ENCODE data around the gene ATP13A1. TPM values are rescaled to one million over a fixed set of nuclear protein-coding genes. Genes with fewer than 3 reads are reported as not detected.
"Not testable (repeated sequence)": the region's sequence is repeated elsewhere in the genome, so short reads cannot be mapped to it uniquely, and the experiment has no call there.

The ATP13A1 gene
- polyA plus RNA-seq (2012; ENCODE audit: insufficient read depth, insufficient read length): 52.1 TPM

- peak; percentile 95 for DNase-seq (ENCODE audit: low read depth, low spot score)
- peak within 1 kb of the TSS; percentile 92 for H3K4me3 ChIP-seq (ENCODE audit: low read length)
Observed at GRCh38 chr19:19663256-19664120, at the start of gene ATP13A1. Gene ATP13A1 (minus strand): TSS chr19:19663676. CDS start chr19:19663666, 10 bp downstream.

- H3K4me3 ChIP-seq (ENCODE audit: low read length): no peak overlapping the region
Observed at GRCh38 chr19:19711934-19712828, 48.7 kb upstream of the ATP13A1 start.

GRCh38 chr19:19711306-19711933 lies 47.9 kb upstream of the ATP13A1 start:
- DNase-seq (ENCODE audit: low read depth, low spot score): no peak
- no peak overlapping the region for H3K4me3 ChIP-seq (ENCODE audit: low read length)

More at GRCh38 chr19:19711934-19712828, 48.7 kb upstream of the ATP13A1 start:
- no peak for DNase-seq (ENCODE audit: low read depth, low spot score)

GRCh38 chr19:19710506-19710905 lies 47.0 kb upstream of the ATP13A1 start:
- DNase-seq (ENCODE audit: low read depth, low spot score): no peak
- no peak overlapping the region for H3K4me3 ChIP-seq (ENCODE audit: low read length)

GRCh38 chr19:19704836-19705235 lies 41.4 kb upstream of the ATP13A1 start:
- DNase-seq (ENCODE audit: low read depth, low spot score): no peak
- no peak overlapping the region for H3K4me3 ChIP-seq (ENCODE audit: low read length)

- H3K4me3 ChIP-seq (ENCODE audit: low read length); DNase-seq (ENCODE audit: low read depth, low spot score): not testable (repeated sequence)
Observed at GRCh38 chr19:19700493-19700892, 37.0 kb upstream of the ATP13A1 start.

GRCh38 chr19:19697589-19697988 lies 34.1 kb upstream of the ATP13A1 start:
- no peak overlapping the region for H3K4me3 ChIP-seq (ENCODE audit: low read length)
- DNase-seq (ENCODE audit: low read depth, low spot score): no peak

- no peak for DNase-seq (ENCODE audit: low read depth, low spot score)
- H3K4me3 ChIP-seq (ENCODE audit: low read length): no peak overlapping the region
Observed at GRCh38 chr19:19696386-19696785, 32.9 kb upstream of the ATP13A1 start.

GRCh38 chr19:19691683-19692082 lies 28.2 kb upstream of the ATP13A1 start:
- no peak for DNase-seq (ENCODE audit: low read depth, low spot score)
- H3K4me3 ChIP-seq (ENCODE audit: low read length): no peak overlapping the region

GRCh38 chr19:19689023-19689422 lies 25.5 kb upstream of the ATP13A1 start:
- DNase-seq (ENCODE audit: low read depth, low spot score); H3K4me3 ChIP-seq (ENCODE audit: low read length): not testable (repeated sequence)

- H3K4me3 ChIP-seq (ENCODE audit: low read length): no peak overlapping the region
- DNase-seq (ENCODE audit: low read depth, low spot score): no peak
Observed at GRCh38 chr19:19687090-19687489, 23.6 kb upstream of the ATP13A1 start.

GRCh38 chr19:19686580-19686979 lies 23.1 kb upstream of the ATP13A1 start:
- DNase-seq (ENCODE audit: low read depth, low spot score): no peak
- H3K4me3 ChIP-seq (ENCODE audit: low read length): no peak overlapping the region

GRCh38 chr19:19686119-19686518 lies 22.6 kb upstream of the ATP13A1 start:
- DNase-seq (ENCODE audit: low read depth, low spot score); H3K4me3 ChIP-seq (ENCODE audit: low read length): not testable (repeated sequence)

- no peak overlapping the region for H3K4me3 ChIP-seq (ENCODE audit: low read length)
- no peak for DNase-seq (ENCODE audit: low read depth, low spot score)
Observed at GRCh38 chr19:19679176-19680073, 15.9 kb upstream of the ATP13A1 start.

GRCh38 chr19:19677579-19677978 lies 14.1 kb upstream of the ATP13A1 start:
- DNase-seq (ENCODE audit: low read depth, low spot score): no peak
- H3K4me3 ChIP-seq (ENCODE audit: low read length): no peak overlapping the region

GRCh38 chr19:19674315-19674714 lies 10.8 kb upstream of the ATP13A1 start:
- DNase-seq (ENCODE audit: low read depth, low spot score): no peak
- H3K4me3 ChIP-seq (ENCODE audit: low read length): no peak overlapping the region

GRCh38 chr19:19672816-19673215 lies 9.3 kb upstream of the ATP13A1 start:
- no peak overlapping the region for H3K4me3 ChIP-seq (ENCODE audit: low read length)
- no peak for DNase-seq (ENCODE audit: low read depth, low spot score)

- no peak for DNase-seq (ENCODE audit: low read depth, low spot score)
- peak overlapping the region; percentile 86 for H3K4me3 ChIP-seq (ENCODE audit: low read length)
Observed at GRCh38 chr19:19670070-19670551, 6.6 kb upstream of the ATP13A1 start.

Data from Jurkat, Clone E6-1 (cell line).